GM12872 (cell line): ENCODE results near the gene ADM2.
A peak's percentile ranks its signal among the peaks of the same experiment; 100 is the strongest.

ENCODE experiments used
- TF ChIP-seq, protein P1 (sequence below): IDR thresholded peaks from 3 replicates; pipeline ENCODE4 v1.5.1; 2011; ENCODE audit warnings: low read depth, mild to moderate bottlenecking, low read length, moderate library complexity; ENCODE audit not compliant: insufficient read depth

Gene ADM2

DNA sequence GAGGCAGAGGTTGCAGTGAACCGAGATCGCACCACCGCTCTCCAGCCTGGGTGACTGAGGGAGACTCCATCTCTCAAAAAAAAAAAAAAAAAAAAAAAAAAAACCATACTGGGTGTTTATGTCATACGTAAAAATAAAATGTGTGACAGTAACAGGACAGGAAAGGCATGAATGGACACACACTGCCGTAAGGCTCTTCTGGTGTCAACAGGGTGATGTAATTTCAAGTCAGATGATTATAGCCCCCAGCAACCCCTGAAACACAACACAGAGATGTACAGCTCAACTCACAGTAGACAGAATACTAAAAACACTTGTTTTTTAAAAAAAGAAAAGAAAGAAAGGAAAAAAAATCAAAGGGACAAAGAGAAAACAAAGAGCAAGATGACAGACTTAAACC lies 28.7 kb upstream of the ADM2 start:
- TF ChIP-seq, protein P1, sequence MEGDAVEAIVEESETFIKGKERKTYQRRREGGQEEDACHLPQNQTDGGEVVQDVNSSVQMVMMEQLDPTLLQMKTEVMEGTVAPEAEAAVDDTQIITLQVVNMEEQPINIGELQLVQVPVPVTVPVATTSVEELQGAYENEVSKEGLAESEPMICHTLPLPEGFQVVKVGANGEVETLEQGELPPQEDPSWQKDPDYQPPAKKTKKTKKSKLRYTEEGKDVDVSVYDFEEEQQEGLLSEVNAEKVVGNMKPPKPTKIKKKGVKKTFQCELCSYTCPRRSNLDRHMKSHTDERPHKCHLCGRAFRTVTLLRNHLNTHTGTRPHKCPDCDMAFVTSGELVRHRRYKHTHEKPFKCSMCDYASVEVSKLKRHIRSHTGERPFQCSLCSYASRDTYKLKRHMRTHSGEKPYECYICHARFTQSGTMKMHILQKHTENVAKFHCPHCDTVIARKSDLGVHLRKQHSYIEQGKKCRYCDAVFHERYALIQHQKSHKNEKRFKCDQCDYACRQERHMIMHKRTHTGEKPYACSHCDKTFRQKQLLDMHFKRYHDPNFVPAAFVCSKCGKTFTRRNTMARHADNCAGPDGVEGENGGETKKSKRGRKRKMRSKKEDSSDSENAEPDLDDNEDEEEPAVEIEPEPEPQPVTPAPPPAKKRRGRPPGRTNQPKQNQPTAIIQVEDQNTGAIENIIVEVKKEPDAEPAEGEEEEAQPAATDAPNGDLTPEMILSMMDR, result no peak

DNA sequence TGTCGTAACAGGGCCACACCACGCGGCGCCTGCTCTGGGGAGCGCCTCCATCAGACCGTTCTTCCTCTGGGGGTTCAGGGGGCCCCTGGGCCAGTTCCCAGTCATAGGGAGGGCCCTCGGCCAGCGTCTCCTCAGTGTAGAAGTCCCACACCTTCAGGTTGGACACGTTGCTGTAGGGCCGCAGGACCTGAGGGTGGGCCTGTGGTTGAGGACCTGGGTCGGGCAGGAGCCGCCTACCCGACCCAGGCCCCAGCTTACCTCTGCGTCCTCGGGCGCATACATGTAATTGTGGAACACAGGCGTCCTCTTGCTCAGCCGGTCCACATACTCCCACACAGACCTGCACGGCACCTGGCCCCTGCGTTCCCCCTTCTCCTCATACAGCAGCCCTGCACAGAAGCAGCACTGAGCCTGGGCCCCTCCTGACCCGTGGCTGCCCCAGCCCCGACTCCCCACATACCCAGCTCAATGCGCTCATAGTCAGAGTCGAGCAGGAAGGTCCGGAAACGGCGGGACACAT lies 26.7 kb upstream of the ADM2 start:
- TF ChIP-seq, protein P1, result no peak

DNA sequence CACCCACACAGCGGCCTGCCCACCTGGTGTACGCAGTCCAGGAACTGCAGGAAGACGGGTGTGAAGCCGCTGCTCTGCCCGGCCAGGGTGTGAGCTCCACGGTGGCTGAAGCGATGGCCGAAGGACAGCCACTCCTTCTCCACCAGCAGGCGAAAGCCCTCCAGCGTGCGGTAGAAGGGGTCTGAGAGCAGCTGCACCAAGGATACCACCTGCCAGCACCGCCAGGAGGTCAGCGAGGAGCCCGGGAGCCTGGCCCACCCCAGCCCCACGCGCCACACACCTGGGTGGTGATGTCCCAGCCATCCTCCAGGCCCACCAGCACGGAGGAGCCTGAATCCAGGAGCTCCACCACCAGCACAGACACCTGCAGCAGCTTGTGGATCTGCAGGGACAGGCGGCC lies 26.1 kb upstream of the ADM2 start:
- TF ChIP-seq, protein P1, result no peak

DNA sequence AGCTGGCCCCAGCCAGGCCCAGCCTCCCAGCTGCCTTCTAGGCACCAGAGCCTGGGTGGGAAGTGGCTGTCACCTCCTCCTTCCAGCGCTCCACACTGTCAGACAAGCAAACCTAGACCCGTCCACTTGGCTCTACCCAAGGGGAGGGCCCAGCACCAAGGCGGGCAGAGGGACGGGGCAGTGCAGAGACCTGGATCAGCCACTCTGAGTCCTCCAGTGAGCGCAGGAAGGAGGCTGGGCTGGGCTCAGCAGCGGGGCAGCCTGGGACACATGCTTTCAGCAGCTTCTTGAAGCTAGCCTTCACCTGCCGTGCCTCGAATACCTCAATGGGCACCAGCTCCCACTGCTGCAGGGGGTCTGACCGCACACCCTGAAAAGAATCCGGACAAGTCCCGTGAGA lies 25.3 kb upstream of the ADM2 start:
- TF ChIP-seq, protein P1, result no peak

DNA sequence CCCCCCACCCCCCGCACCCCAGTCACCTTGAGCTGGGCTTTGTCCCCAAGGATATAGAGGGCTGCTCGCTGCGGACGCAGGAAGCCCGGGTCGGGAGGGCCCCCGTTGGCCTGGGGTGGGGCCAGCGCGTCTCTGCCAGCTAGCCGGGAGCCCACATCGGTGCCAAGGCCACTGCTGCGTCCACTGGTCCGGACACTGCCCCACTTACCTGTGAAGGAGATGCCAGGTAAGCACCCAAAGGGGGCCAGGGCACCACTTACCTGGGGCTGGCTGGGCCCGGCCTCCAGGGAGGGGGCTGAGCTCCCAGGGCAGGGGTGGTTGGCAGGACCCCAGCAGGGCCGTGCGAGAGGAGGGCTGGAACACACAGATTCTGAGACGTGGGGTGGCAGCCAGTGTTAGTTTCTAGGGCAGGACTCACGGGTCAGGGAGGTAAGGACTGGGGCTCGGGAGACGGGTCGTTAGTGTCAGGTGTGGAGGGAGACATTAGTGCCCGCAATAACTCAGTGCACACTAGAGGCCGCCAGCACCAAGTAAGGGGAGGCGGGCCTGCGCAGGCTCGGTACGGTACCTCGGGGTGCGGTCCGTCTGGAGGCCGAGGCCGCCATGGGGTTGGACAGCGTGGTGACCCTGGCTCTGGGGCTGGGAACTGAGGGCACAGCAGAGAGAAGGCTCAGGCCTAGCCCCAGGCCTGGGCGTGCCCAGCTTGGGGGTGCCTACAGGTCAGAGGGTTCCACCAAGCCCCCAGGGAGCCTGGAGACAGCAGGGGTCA lies 24.7 kb upstream of the ADM2 start:
- TF ChIP-seq, protein P1, result peak; percentile 25; the same call in 2 of the 3 replicates

DNA sequence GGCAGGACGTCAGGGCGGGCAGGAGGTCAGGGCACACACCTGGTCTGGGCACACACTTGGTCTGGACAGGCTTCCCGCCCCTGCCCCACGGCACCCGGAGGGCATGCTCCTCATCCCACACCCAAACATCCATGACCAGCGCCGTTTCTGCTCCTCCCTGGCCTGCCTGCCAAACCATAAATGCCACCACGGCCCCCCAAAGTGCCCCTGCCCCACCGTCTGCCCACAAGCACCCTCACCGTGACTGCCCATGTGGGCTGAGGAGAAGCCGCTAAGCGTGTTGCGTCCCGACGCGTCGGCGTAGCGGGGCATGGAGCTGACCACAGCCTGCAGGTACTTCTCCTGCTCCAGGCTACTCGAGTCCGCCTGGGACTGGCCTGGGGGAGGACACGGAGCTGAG lies 22.3 kb upstream of the ADM2 start:
- TF ChIP-seq, protein P1, result no peak

DNA sequence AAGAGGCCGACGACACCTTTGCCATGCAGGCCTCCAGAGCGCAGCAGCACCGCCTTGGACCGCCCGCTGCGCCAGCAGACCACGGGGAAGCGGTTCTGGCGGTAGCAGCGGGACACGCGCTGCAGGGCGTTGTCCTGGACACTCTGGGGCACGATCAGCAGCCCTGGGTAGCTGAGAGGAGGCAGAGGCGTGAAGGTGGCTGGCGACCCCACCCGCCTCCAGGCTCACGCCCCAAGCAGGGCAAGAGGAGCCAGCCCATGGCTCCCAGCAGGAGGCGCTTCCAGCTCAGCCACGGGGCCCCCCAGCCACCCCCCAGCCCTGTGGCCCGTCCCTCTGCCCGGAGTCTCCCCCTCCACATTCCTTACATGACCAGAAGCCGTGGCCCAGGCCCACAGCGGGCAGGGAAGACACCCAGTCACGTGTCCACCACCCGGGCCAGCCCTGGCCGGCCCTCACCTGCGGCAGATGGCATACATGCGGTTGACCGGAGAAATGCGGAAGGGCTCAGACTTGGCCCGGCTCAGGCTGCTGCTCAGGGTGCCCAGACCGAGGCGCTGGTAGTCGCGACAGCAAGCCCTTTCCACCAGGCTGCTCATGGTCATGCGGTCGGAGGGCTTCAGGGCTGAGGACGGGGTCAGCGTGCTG lies 21.7 kb upstream of the ADM2 start:
- TF ChIP-seq, protein P1, result no peak
